Adrenal gland (tissue), 5 donors: Measurements from ENCODE around the gene CAMK4.

ENCODE experiments used
- POLR2A ChIP-seq, 2 donors: fragments of 450-650 bp; IDR thresholded peaks; one replicate each; pipeline ENCODE4 v1.6.1; 2017; ENCODE audit warnings: antibody characterized with exemption in 2 of 2, mild to moderate bottlenecking in 2 of 2, moderate library complexity in 1 of 2
- TF ChIP-seq, protein P1 (sequence below), 6 experiments: fragments of 450-650 bp in 4 of 6; fragments of 200-600 bp in 2 of 6; sonication (generic) in 1 of 6; IDR thresholded peaks; 1 replicate in 5 of 6; 2 replicates in 1 of 6; pipeline versions ENCODE4 v1.5.1 to v1.8.0; 2016 to 2021; ENCODE audit warnings: antibody characterized with exemption in 6 of 6, mild to moderate bottlenecking in 2 of 6, moderate library complexity in 1 of 6
- donor health status: DM: no; HTN: no; CAD: no.

DNA sequence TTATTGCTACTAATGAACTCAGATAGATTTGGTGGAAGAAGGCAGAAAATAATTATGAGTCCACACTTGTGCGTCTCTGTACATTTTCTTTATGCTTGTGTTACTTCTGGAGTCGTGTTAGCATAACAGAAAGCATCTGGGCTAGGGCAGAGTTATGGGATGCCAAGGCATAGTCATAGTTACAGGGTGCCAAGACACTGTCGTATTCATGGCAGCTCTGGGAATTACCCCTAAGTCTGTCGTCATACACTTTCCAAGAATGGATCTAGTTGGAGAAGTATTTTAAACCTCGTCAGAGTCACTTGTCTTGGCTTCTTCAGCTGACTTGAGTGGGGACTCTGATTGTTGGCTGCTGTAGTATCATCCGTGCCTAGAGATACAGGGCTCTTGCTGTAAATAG is 27.7 kb downstream of the CAMK4 start:
- TF ChIP-seq, protein P1, sequence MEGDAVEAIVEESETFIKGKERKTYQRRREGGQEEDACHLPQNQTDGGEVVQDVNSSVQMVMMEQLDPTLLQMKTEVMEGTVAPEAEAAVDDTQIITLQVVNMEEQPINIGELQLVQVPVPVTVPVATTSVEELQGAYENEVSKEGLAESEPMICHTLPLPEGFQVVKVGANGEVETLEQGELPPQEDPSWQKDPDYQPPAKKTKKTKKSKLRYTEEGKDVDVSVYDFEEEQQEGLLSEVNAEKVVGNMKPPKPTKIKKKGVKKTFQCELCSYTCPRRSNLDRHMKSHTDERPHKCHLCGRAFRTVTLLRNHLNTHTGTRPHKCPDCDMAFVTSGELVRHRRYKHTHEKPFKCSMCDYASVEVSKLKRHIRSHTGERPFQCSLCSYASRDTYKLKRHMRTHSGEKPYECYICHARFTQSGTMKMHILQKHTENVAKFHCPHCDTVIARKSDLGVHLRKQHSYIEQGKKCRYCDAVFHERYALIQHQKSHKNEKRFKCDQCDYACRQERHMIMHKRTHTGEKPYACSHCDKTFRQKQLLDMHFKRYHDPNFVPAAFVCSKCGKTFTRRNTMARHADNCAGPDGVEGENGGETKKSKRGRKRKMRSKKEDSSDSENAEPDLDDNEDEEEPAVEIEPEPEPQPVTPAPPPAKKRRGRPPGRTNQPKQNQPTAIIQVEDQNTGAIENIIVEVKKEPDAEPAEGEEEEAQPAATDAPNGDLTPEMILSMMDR (IDR thresholded peaks at IDR 0.05): no peak
- no peak for TF ChIP-seq POLR2A (IDR thresholded peaks at IDR 0.05)
